ENCODE results near the gene TMC7. TPM values are rescaled to one million over a fixed set of nuclear protein-coding genes. Genes with fewer than 3 reads are reported as not detected.

TMC7 gene
- polyA plus RNA-seq, 4 donors: 1.4 to 7.5 (median 2.1) TPM

DNA sequence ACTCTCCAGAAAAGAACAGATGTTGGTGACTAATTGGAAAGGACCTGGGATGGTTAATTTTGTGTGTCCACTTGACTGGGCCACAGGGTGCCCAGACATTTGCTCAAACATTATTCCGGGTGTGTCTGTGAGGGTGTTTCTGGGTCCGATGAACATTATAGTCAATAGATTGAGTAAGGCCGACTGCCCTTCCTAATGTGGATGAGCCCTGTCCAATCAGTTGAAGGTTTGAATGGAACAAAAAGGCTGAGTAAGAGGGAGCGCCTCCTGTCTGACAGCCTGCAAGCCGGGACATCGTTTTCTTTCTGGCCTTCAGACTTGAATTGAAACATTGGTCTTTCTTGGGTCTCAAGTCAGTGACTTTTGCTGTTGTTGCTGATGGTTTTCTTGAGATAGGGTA is 107.2 kb downstream of the TMC7 start:
- Histone ChIP-seq H3K4me3 (ENCODE audit: low read depth in 1 of 3, low read length in 3 of 3) (no peak overlapping the region), H3K4me1 (ENCODE audit: control insufficient read depth in 3 of 3, insufficient read depth in 2 of 3, low read depth in 1 of 3, low read length in 2 of 3) (peaks cover 0 to 5% (median 0%) of the 10 kb centered on the region in 3 donors), H3K27ac (ENCODE audit: low read depth in 1 of 3, low read length in 2 of 3) (no peak overlapping the region), H3K9me3 (ENCODE audit: control insufficient read depth in 2 of 2, insufficient read depth in 1 of 2, low read depth in 1 of 2, low read length in 1 of 2) (no peaks in the 10 kb centered on the region), H3K27me3 (ENCODE audit: control insufficient read depth in 3 of 3, insufficient read depth in 3 of 3, low read length in 3 of 3) (no peaks in the 10 kb centered on the region), H3K36me3 (ENCODE audit: control insufficient read depth in 3 of 3, insufficient read depth in 2 of 3, low read depth in 1 of 3, low read length in 3 of 3) (no peaks in the 10 kb centered on the region)
- WGBS, 3 donors: 93 to 97% (median 94%) methylated on average over 6 of the region's 6 CpGs
- FAIRE-seq: no peak
- no peak for DNase-seq

GRCh38 chr16:19092653-19093410 is 109.1 kb downstream of the TMC7 start:
- Histone ChIP-seq H3K36me3 (ENCODE audit: control insufficient read depth in 3 of 3, insufficient read depth in 2 of 3, low read depth in 1 of 3, low read length in 3 of 3) (no peaks in the 10 kb centered on the region), H3K27ac (ENCODE audit: low read depth in 1 of 3, low read length in 2 of 3) (no peak overlapping the region), H3K9me3 (ENCODE audit: control insufficient read depth in 2 of 2, insufficient read depth in 1 of 2, low read depth in 1 of 2, low read length in 1 of 2) (no peaks in the 10 kb centered on the region), H3K4me1 (ENCODE audit: control insufficient read depth in 3 of 3, insufficient read depth in 2 of 3, low read depth in 1 of 3, low read length in 2 of 3) (no peaks in the 10 kb centered on the region), H3K4me3 (ENCODE audit: low read depth in 1 of 3, low read length in 3 of 3) (no peak overlapping the region), H3K27me3 (ENCODE audit: control insufficient read depth in 3 of 3, insufficient read depth in 3 of 3, low read length in 3 of 3) (no peaks in the 10 kb centered on the region)
- DNase-seq: no peak
- FAIRE-seq: no peak
- WGBS, 3 donors: 73 to 77% (median 75%) methylated on average over 2 of the region's 2 CpGs

DNA sequence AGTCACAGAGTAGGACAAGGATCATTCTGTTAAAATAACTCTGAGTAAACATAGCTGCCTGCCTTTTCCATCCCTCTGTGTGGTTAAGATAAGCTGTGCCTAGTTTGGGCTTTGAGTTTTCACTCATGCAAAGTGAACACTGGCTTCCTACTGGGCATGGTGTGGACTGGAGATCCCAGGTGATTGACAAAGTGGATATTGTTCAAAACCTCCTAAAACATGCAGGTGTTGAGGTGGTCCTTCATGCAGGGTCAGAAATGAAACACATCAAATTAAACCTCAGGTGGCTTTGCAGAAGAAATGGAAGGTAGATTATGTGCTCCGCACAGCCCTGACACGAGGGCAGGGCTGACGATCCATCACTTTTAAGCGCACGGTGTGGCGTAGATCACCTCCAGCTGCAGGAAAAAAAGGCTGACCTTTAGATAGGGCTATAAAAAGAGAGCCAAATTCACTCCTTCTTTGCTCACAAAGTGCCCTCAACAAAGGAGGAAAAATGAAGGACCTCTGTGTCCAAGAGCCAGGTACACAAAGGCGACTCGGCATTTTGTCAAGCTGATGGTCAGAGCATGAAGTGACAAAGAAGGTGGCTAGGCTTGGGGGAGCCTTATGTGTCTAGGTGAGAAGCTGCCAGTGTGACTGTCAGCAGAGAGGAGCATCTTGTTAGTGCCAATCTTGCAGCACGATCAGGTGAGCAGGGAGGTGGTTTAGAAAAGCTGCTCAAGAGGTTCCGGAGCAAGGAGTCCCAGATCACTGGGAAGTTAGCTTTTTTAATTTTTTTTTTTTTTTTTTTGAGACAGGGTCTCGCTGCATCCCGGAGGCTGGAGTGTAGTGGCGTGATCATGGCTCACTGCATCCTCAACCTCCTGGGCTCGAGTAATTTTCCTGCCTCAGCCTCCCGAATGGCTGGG is 110.2 kb downstream of the TMC7 start:
- Histone ChIP-seq H3K4me3 (ENCODE audit: low read depth in 1 of 3, low read length in 3 of 3) (no peak overlapping the region), H3K27me3 (ENCODE audit: control insufficient read depth in 3 of 3, insufficient read depth in 3 of 3, low read length in 3 of 3) (no peaks in the 10 kb centered on the region), H3K36me3 (ENCODE audit: control insufficient read depth in 3 of 3, insufficient read depth in 2 of 3, low read depth in 1 of 3, low read length in 3 of 3) (no peaks in the 10 kb centered on the region), H3K27ac (ENCODE audit: low read depth in 1 of 3, low read length in 2 of 3) (no peak overlapping the region), H3K4me1 (ENCODE audit: control insufficient read depth in 3 of 3, insufficient read depth in 2 of 3, low read depth in 1 of 3, low read length in 2 of 3) (no peaks in the 10 kb centered on the region), H3K9me3 (ENCODE audit: control insufficient read depth in 2 of 2, insufficient read depth in 1 of 2, low read depth in 1 of 2, low read length in 1 of 2) (peaks cover 0 to 4% of the 10 kb centered on the region in 2 donors)
- WGBS, 3 donors: 75 to 82% (median 78%) methylated on average over 15 of the region's 15 CpGs
- FAIRE-seq (no peak), DNase-seq (no peak)

- H3K27me3 ChIP-seq (ENCODE audit: control insufficient read depth in 3 of 3, insufficient read depth in 3 of 3, low read length in 3 of 3): no peaks in the 10 kb centered on the region
- H3K4me1 ChIP-seq (ENCODE audit: control insufficient read depth in 3 of 3, insufficient read depth in 2 of 3, low read depth in 1 of 3, low read length in 2 of 3): no peaks in the 10 kb centered on the region
- no peaks in the 10 kb centered on the region for H3K36me3 ChIP-seq (ENCODE audit: control insufficient read depth in 3 of 3, insufficient read depth in 2 of 3, low read depth in 1 of 3, low read length in 3 of 3)
- DNase-seq (peak; percentile 44 to 86), FAIRE-seq (no peak)
- peaks cover 0 to 4% of the 10 kb centered on the region in 2 donors for H3K9me3 ChIP-seq (ENCODE audit: control insufficient read depth in 2 of 2, insufficient read depth in 1 of 2, low read depth in 1 of 2, low read length in 1 of 2)
- 63 to 72% (median 64%) methylated on average over 11 of the region's 11 CpGs for WGBS, 3 donors
- no peak overlapping the region for H3K4me3 ChIP-seq (ENCODE audit: low read depth in 1 of 3, low read length in 3 of 3)
- no peak overlapping the region for H3K27ac ChIP-seq (ENCODE audit: low read depth in 1 of 3, low read length in 2 of 3)
Observed at GRCh38 chr16:19094542-19095365, 111.0 kb downstream of the TMC7 start.

DNA sequence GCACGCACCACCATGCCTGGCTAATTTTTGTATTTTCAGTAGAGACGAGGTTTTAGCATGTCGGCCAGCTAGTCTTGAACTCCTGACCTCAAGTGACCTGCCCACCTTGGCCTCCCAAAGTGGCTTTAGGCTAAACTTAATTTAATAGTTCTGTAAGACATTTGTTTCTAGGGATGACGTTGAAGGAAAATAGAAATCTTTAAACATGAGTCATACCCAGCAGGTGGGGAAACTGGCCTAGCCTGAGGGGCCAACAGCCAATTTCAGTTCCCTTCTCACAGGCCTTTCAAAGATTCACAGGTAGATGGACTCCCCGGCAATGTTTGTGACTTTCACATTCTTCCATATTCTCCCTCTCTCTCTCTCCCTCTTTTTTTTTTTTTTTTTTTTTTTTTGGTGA is 111.9 kb downstream of the TMC7 start:
- Histone ChIP-seq H3K27me3 (ENCODE audit: control insufficient read depth in 3 of 3, insufficient read depth in 3 of 3, low read length in 3 of 3) (no peaks in the 10 kb centered on the region), H3K27ac (ENCODE audit: low read depth in 1 of 3, low read length in 2 of 3) (no peak overlapping the region), H3K4me3 (ENCODE audit: low read depth in 1 of 3, low read length in 3 of 3) (no peak overlapping the region), H3K4me1 (ENCODE audit: control insufficient read depth in 3 of 3, insufficient read depth in 2 of 3, low read depth in 1 of 3, low read length in 2 of 3) (no peaks in the 10 kb centered on the region), H3K9me3 (ENCODE audit: control insufficient read depth in 2 of 2, insufficient read depth in 1 of 2, low read depth in 1 of 2, low read length in 1 of 2) (peaks cover 0 to 4% of the 10 kb centered on the region in 2 donors), H3K36me3 (ENCODE audit: control insufficient read depth in 3 of 3, insufficient read depth in 2 of 3, low read depth in 1 of 3, low read length in 3 of 3) (no peaks in the 10 kb centered on the region)
- WGBS, 3 donors: 86 to 89% (median 88%) methylated on average over 5 of the region's 5 CpGs
- no peak for DNase-seq
- FAIRE-seq: no peak

DNA sequence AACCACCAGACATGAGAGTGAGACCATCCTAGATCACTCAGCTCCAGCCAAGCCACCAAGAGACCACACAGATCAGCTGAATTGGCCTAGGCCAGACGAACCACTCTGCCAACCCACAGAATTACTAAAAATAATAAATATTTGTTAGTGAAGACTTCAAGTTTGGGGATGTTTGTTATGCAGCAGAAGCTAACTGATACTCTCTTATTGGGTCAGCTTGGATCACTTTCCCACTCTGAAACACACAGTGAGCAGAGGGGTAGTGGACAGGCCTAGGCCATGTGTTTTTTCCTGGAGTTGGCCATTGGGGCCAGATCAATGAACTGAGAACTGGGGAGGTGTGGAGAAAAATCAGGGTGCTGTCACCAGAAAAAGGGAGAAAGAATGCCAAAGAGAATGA is 114.4 kb downstream of the TMC7 start:
- H3K4me1 ChIP-seq (ENCODE audit: control insufficient read depth in 3 of 3, insufficient read depth in 2 of 3, low read depth in 1 of 3, low read length in 2 of 3): no peaks in the 10 kb centered on the region
- no peaks in the 10 kb centered on the region for H3K36me3 ChIP-seq (ENCODE audit: control insufficient read depth in 3 of 3, insufficient read depth in 2 of 3, low read depth in 1 of 3, low read length in 3 of 3)
- 79 to 90% (median 88%) methylated on average over 1 of the region's 1 CpG for WGBS, 3 donors
- peaks cover 0 to 4% of the 10 kb centered on the region in 2 donors for H3K9me3 ChIP-seq (ENCODE audit: control insufficient read depth in 2 of 2, insufficient read depth in 1 of 2, low read depth in 1 of 2, low read length in 1 of 2)
- H3K4me3 ChIP-seq (ENCODE audit: low read depth in 1 of 3, low read length in 3 of 3): no peak overlapping the region
- H3K27me3 ChIP-seq (ENCODE audit: control insufficient read depth in 3 of 3, insufficient read depth in 3 of 3, low read length in 3 of 3): no peaks in the 10 kb centered on the region
- no peak for DNase-seq
- FAIRE-seq: no peak
- H3K27ac ChIP-seq (ENCODE audit: low read depth in 1 of 3, low read length in 2 of 3): no peak overlapping the region

DNA sequence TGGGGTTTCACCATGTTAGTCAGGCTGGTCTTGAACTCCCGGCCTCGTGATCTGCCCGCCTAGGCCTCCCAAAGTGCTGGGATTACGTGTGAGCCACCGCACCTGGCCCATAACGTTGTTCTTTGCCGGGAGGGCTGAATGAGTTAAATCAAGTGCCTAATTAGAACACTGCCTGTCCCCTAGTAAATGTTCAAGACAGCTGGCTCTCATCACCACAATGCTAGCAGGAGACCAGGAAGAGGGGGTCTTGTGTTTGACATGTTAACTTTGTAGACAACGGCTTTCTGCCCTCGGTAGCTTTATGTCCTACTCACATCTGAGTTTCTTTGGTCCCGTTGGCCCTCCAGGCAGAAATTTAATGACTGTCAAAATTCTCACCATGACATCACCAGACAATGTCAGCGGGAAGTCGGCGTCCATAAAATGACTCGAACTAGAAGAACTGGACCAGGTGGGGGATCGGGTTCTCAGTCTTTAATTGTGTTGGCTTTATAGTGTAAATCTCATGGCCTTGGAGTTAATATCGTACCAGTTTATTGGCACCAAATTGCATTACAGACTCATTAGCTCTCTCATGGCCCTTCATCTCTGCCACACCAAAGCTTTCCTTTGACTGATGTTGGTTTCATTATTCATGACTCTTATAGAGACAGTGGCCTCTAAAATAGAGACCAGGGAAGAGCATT is 118.6 kb downstream of the TMC7 start:
- Histone ChIP-seq H3K4me3 (ENCODE audit: low read depth in 1 of 3, low read length in 3 of 3) (no peak overlapping the region), H3K27ac (ENCODE audit: low read depth in 1 of 3, low read length in 2 of 3) (no peak overlapping the region), H3K9me3 (ENCODE audit: control insufficient read depth in 2 of 2, insufficient read depth in 1 of 2, low read depth in 1 of 2, low read length in 1 of 2) (peaks cover 0 to 4% of the 10 kb centered on the region in 2 donors), H3K4me1 (ENCODE audit: control insufficient read depth in 3 of 3, insufficient read depth in 2 of 3, low read depth in 1 of 3, low read length in 2 of 3) (peaks cover 0 to 2% (median 0%) of the 10 kb centered on the region in 3 donors), H3K36me3 (ENCODE audit: control insufficient read depth in 3 of 3, insufficient read depth in 2 of 3, low read depth in 1 of 3, low read length in 3 of 3) (no peaks in the 10 kb centered on the region), H3K27me3 (ENCODE audit: control insufficient read depth in 3 of 3, insufficient read depth in 3 of 3, low read length in 3 of 3) (no peaks in the 10 kb centered on the region)
- 69 to 73% (median 70%) methylated on average over 16 of the region's 16 CpGs for whole genome bisulfite sequencing, 3 donors
- DNase-seq: no peak
- FAIRE-seq: no peak

Measured in small intestine (tissue), 7 donors.